ENCODE data around the gene ANTXR1. TPM values are rescaled to one million over a fixed set of nuclear protein-coding genes. Genes with fewer than 3 reads are reported as not detected.

The ANTXR1 gene
- total and polyA plus RNA-seq, 2 donors (not counting 3 experiments of a cell fraction or from before 2014, with no cell fraction given): 4.2 to 17.3 TPM

GRCh38 chr2:69275490-69275889 lies 262.5 kb downstream of the ANTXR1 start:
- BruUV-seq (replicated peaks): no TSS peak

More at GRCh38 chr2:69275490-69275889, 262.5 kb downstream of the ANTXR1 start:
- Histone ChIP-seq H3K9ac (replicated peaks; ENCODE audit: extremely low read depth, insufficient read depth, low read length) (peak overlapping the region; percentile 62), H3K4me3 (replicated peaks in 1 of 3; ENCODE audit: insufficient read depth in 1 of 3, low read depth in 1 of 3, low read length in 3 of 3) (peak overlapping the region in 1 of 3 experiments; percentile 52), H4K20me1 (replicated peaks; ENCODE audit: control insufficient read depth, extremely low read depth, insufficient read depth, low read length) (no peaks in the 10 kb centered on the region), H3K9me1 (replicated peaks; ENCODE audit: control insufficient read depth, extremely low read depth, insufficient read depth, low read length) (no peaks in the 10 kb centered on the region), H3K79me2 (ENCODE audit: control insufficient read depth, insufficient read depth, low read length) (no peaks in the 10 kb centered on the region), H3K4me2 (ENCODE audit: insufficient read depth, low read length) (peak overlapping the region; percentile 93), H2AFZ (ENCODE audit: low read depth, low read length) (peak overlapping the region; percentile 88), H3K36me3 (ENCODE audit: control insufficient read depth in 2 of 2, extremely low read depth in 1 of 2, insufficient read depth in 2 of 2, low read length in 2 of 2) (no peaks in the 10 kb centered on the region), H3K27me3 (ENCODE audit: control insufficient read depth in 2 of 2, insufficient read depth in 2 of 2, low read length in 2 of 2) (no peaks in the 10 kb centered on the region), H3K9me3 (replicated peaks; ENCODE audit: control insufficient read depth, insufficient read depth, low read length) (no peaks in the 10 kb centered on the region), H3K4me1 (ENCODE audit: control insufficient read depth, extremely low read depth, insufficient read depth, low read length) (peaks cover 19% of the 10 kb centered on the region), H3K27ac (ENCODE audit: insufficient read depth, low read depth, low read length) (peak overlapping the region; percentile 89)
- dilution Hi-C loops (cut with MboI; ENCODE audit: extremely low pct_ligation_motif_present, low sequenced_read_pairs): no loop called here
- ChIA-PET POLR2A (interaction anchor here (1.2 kb wide), 1 partner anchor 20 kb away, joined by 3 read pairs; no protein-coding TSS in a partner anchor), CTCF (interaction anchor here (1.0 to 2.6 kb wide), 5 partner anchors 11 to 32 kb away, joined by 3 to 13 read pairs (median 5); no protein-coding TSS in a partner anchor)
- FAIRE-seq (peak; percentile 84), DNase-seq (ENCODE audit: low read depth, low spot score) (peak; percentile 75)
- intact Hi-C loops (cut with micrococcal nuclease): loop anchor here (1.0 to 2.0 kb wide), 2 partner anchors 21 to 31 kb away; no protein-coding TSS in a partner anchor
- TF ChIP-seq FOS (IDR thresholded peaks at IDR 0.05; ENCODE audit: borderline replicate concordance, insufficient read depth, low read length) (peak; percentile 67), JUN (IDR thresholded peaks at IDR 0.05; ENCODE audit: borderline replicate concordance, insufficient read depth, insufficient read length, low read depth) (peak; percentile 57), CTCF (IDR thresholded peaks at IDR 0.05; ENCODE audit: extremely low read depth in 1 of 2, insufficient read depth in 1 of 2, low read depth in 1 of 2, low read length in 2 of 2) (no peak), POLR2A (IDR thresholded peaks at IDR 0.05; ENCODE audit: low read depth, low read length) (no peak)
